ENCODE data around the gene BUD31.
"Not testable (repeated sequence)": the region's sequence is repeated elsewhere in the genome, so short reads cannot be mapped to it uniquely, and the experiment has no call there.

BUD31 gene

DNA sequence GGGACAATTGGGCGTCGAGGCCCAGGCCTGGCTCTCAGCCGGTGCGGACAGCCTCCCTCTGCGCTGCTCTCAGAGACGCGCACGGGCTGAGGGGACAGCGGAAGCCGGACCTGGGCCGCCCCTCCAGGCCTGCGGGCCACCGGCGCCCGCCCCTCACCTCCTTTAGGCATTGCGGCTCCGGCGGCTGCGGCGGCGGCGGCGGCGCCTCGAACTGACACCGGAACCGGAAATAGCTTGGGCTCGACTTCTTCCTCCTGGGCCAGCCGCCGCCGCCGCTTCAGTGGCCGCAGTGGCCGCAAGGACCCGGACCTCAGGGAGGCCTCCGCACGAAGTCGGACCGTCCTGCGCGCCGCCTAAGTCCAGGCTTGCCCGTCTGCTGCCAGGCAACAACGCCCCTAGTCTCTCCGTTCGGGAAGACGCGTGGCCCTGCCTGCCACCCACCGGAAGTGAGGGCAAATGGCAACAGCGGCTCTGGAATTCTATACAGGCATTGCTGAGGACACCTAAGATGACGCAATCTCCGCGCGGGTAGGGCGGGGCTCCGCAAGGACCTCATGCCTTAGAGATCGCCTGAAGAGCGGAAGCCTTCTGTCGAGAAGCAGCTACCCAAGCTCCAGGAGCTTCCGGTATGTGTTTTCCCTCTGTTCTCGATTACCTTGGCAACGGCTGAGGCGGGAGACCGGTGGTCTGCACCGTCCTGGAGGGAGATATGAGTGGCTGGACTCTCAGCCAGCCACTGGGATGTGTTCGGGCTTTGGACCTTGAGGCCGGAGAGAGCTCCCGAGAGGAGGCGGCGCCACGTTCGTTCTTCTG, at the start of gene BUD31, which contains the start of gene PDAP1:
Gene BUD31, plus strand, starts transcription at position 591 of the 813 bp plus-strand sequence. CDS start 2,124 bp downstream, outside the sequence.
Gene PDAP1, minus strand, starts transcription at position 219 of the 813 bp plus-strand sequence. Its CDS starts 49 bp downstream, at position 170.
- DNase-seq, result peak; percentile 94

- DNase-seq, result no peak
Observed at GRCh38 chr7:99359465-99360154, 49.2 kb upstream of the BUD31 start.

- DNase-seq, result no peak
Observed at GRCh38 chr7:99362801-99363200, 46.0 kb upstream of the BUD31 start.

GRCh38 chr7:99363286-99363685, 45.5 kb upstream of the BUD31 start:
- no peak for DNase-seq

- DNase-seq, result peak; percentile 64
Observed at GRCh38 chr7:99365318-99366141, 43.2 kb upstream of the BUD31 start.

GRCh38 chr7:99366646-99367045, 42.1 kb upstream of the BUD31 start:
- no peak for DNase-seq

DNA sequence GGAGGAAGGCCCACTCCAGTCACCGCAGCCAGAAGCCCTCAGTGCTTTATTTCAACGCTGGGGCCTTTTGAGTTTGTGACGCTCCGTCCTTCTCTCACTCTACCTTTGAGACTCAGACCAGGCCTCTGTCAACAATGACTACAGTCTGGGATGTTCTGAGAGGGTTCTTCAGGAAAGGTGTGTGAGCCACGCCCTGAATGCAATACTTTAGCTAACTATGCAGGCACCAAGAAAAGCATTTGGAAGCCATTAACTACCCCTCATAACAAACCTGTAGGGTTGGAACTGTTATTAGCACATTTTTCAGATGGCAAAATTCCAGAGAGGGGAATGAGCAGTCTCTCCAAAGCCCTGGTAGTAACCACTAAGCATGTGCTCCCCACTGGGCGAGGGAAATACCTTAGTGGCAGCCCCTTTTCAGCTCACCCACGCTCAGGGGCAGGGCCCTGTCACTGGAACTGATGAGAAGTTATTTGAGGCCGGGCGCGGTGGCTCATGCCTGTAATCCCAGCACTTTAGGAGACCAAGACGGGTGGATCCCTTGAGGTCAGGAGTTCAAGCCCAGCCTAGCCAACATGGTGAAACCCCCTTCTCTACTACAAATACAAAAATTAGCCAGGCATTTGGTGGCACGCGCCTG, 39.9 kb upstream of the BUD31 start:
- DNase-seq, result no peak

- no peak for DNase-seq
Observed at GRCh38 chr7:99369767-99370391, 38.9 kb upstream of the BUD31 start.

- DNase-seq, result no peak
Observed at GRCh38 chr7:99371376-99371920, 37.3 kb upstream of the BUD31 start.

- DNase-seq, result no peak
Observed at GRCh38 chr7:99372275-99373090, 36.3 kb upstream of the BUD31 start.

- no peak for DNase-seq
Observed at GRCh38 chr7:99373091-99374066, 35.4 kb upstream of the BUD31 start.

DNA sequence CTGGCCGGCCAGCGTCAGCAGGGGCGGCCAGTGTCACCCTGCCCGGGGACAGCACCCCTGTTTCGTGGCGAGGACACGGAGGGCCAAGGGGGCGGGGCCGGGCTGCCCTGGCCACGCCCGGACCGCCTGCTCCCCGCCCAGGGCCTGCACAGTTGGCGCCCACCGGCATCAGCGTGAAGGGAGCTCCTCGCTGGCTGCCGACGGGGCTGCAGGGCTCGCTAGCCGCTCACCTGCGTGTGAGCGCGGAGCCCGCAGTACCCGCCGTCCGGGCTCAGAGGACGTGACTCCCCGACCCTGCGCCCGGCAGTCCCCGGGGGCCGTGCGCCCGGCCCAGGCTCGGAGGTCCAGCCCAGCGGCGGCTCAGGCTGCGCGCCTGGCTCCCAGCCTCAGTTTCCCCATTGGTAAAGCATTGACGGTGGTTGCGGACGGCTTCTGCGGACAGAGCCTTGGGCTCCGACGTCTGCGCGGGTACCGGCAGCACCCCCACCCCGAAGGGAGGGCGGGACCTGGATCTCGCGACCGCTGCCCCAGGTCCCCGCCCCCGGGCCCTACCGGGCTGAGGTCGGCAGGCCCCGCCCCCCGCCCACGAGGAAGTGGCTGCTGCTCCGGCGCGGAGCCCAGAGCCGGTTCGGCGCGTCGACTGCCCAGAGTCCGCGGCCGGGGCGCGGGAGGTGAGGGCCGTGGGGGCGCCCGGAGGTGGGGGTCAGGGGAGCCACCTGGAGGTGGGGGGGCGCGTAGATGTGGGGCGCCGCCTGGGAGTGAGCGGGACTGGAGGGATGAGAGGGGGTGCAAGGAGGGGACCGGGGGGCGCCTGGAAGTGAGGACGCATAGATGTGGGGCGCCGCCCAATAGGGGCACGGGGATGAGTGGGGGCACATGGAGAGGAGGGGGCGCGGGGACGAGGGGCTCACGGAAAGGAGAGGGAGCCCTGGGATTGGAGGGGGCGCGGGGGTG, 34.4 kb upstream of the BUD31 start, which contains the start of gene ARPC1B:
Gene ARPC1B, plus strand, starts transcription at position 620 of the 954 bp plus-strand sequence. CDS start 10,985 bp downstream, outside the sequence.
- peak; percentile 89 for DNase-seq

GRCh38 chr7:99375070-99375807, 33.5 kb upstream of the BUD31 start:
- peak; percentile 67 for DNase-seq

GRCh38 chr7:99379043-99379577, 29.7 kb upstream of the BUD31 start:
- DNase-seq, result peak; percentile 56

DNA sequence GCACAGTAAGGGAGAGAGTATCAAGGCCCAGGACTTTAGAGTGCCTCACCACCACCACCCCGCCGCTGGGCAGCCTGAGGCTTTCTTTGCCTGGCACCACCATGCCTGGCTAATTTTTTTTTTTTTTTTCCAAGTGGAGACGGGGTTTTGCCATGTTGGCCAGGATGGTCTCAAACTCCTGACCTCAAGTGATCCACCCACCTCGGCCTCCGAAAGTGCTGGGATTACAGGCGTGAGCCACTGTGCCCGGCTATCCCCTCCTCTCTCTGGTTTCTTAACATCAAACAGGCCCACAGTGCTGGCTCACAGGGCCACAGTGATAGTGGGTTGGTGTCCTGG, 29.1 kb upstream of the BUD31 start:
- not testable (repeated sequence) for DNase-seq

- DNase-seq, result peak; percentile 45
Observed at GRCh38 chr7:99380032-99380822, 28.5 kb upstream of the BUD31 start.

All from activated naive CD4-positive, alpha-beta T cell treated with Interleukin-2 at 50 U/mL for 16 hours (primary cell).